Measurements from ENCODE around the gene CCP110.

DNA sequence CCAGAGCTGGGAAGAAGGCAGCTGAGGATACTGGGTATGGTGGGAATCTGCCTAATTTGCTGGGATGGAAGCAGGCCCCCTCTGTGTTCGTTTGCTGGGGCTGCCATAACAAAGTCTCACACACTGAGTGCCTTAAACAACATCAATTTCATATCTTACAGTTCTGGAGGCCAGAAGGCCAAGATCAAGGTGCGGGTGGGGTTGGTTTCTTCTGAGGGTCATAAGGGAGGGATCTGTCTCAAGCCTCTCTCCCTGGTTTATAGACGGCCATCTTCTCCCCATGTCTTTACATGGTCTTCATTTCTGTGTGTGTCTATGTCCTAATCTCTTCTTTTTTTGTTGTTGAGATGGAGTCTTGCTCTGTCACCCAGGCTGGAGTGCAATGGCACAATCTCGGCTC lies 37.7 kb upstream of the CCP110 start:
- TF ChIP-seq, protein P1, sequence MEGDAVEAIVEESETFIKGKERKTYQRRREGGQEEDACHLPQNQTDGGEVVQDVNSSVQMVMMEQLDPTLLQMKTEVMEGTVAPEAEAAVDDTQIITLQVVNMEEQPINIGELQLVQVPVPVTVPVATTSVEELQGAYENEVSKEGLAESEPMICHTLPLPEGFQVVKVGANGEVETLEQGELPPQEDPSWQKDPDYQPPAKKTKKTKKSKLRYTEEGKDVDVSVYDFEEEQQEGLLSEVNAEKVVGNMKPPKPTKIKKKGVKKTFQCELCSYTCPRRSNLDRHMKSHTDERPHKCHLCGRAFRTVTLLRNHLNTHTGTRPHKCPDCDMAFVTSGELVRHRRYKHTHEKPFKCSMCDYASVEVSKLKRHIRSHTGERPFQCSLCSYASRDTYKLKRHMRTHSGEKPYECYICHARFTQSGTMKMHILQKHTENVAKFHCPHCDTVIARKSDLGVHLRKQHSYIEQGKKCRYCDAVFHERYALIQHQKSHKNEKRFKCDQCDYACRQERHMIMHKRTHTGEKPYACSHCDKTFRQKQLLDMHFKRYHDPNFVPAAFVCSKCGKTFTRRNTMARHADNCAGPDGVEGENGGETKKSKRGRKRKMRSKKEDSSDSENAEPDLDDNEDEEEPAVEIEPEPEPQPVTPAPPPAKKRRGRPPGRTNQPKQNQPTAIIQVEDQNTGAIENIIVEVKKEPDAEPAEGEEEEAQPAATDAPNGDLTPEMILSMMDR (IDR thresholded peaks at IDR 0.05), result no peak
- no peak for TF ChIP-seq EZH2phosphoT487 (IDR thresholded peaks at IDR 0.05)
